C1 segment of cervical spinal cord (tissue), 14 donors: ENCODE measurements around the gene KCNT1.

Source experiments
- DNase-seq, 14 donors: peaks; one replicate each; lab custom pipeline; 2025; lab: John Stamatoyannopoulos, UW

Gene KCNT1

GRCh38 chr9:135745686-135746324 is 43.8 kb downstream of the KCNT1 start:
- no peak for DNase-seq

GRCh38 chr9:135746565-135746964 is 44.6 kb downstream of the KCNT1 start:
- DNase-seq = no peak

- DNase-seq = no peak
Observed at GRCh38 chr9:135747311-135747710, 45.3 kb downstream of the KCNT1 start.

- no peak for DNase-seq
Observed at GRCh38 chr9:135748676-135749075, 46.7 kb downstream of the KCNT1 start.

GRCh38 chr9:135749171-135750045 is 47.4 kb downstream of the KCNT1 start:
- DNase-seq = no peak

- DNase-seq = no peak
Observed at GRCh38 chr9:135750786-135751185, 48.8 kb downstream of the KCNT1 start.

- no peak for DNase-seq
Observed at GRCh38 chr9:135751501-135751900, 49.5 kb downstream of the KCNT1 start.

GRCh38 chr9:135752281-135753204 is 50.6 kb downstream of the KCNT1 start:
- DNase-seq = no peak

- no peak for DNase-seq
Observed at GRCh38 chr9:135753391-135754105, 51.6 kb downstream of the KCNT1 start.

GRCh38 chr9:135756576-135756975 is 54.6 kb downstream of the KCNT1 start:
- DNase-seq = no peak

- no peak for DNase-seq
Observed at GRCh38 chr9:135757356-135757755, 55.4 kb downstream of the KCNT1 start.

- no peak for DNase-seq
Observed at GRCh38 chr9:135758056-135758455, 56.1 kb downstream of the KCNT1 start.

GRCh38 chr9:135758870-135759269 is 56.9 kb downstream of the KCNT1 start:
- DNase-seq = no peak

GRCh38 chr9:135759676-135760300 is 57.8 kb downstream of the KCNT1 start:
- DNase-seq = no peak

GRCh38 chr9:135760465-135760864 is 58.5 kb downstream of the KCNT1 start:
- DNase-seq = no peak

- no peak for DNase-seq
Observed at GRCh38 chr9:135761150-135761844, 59.3 kb downstream of the KCNT1 start.

GRCh38 chr9:135761845-135762168 is 59.8 kb downstream of the KCNT1 start:
- no peak for DNase-seq

GRCh38 chr9:135762921-135763320 is 60.9 kb downstream of the KCNT1 start:
- no peak for DNase-seq

- no peak for DNase-seq
Observed at GRCh38 chr9:135763716-135764446, 61.9 kb downstream of the KCNT1 start.

- no peak for DNase-seq
Observed at GRCh38 chr9:135764731-135765130, 62.7 kb downstream of the KCNT1 start.
